A549 (cell line): Measurements from ENCODE around the gene CYP2R1. TPM values are rescaled to one million over a fixed set of nuclear protein-coding genes. Genes with fewer than 3 reads are reported as not detected.

Source experiments
- ATAC-seq, 2 experiments: fragments of 200-7000 bp in 1 of 2; fragments of >200 bp in 1 of 2; cut with Nextera tagmentation in 1 of 2; cut with Tn5 transposase in 1 of 2; 3 replicates each; pipeline versions ENCODE4 v1.8.0 to v1.9.1; 2018 to 2020; ENCODE audit warnings: mild to moderate bottlenecking in 1 of 2, moderate library complexity in 1 of 2
- CTCF ChIA-PET: fragments of 300-600 bp; sonication (Branson Sonifier 250); formaldehyde crosslinking; extraction: SDS; loops from one replicate; lab custom pipeline; 2021; ENCODE audit warnings: antibody characterized with exemption, inconsistent platforms; lab: Yijun Ruan, JAX
- POLR2A ChIA-PET: fragments of 350-600 bp; formaldehyde crosslinking; extraction: SDS; loops from one replicate; lab custom pipeline; 2021; ENCODE audit warnings: antibody characterized with exemption, inconsistent platforms; lab: Yijun Ruan, JAX
- DNase-seq, 2 experiments: peaks; one replicate each; pipeline versions ENCODE4 v3.0.0 to v3.0.0-alpha.2; 2011 to 2016; ENCODE audit warnings: low read depth in 1 of 2, low spot score in 1 of 2
- FAIRE-seq: peaks from 2 replicates; lab custom pipeline; 2011; peaks lifted over from hg19 to GRCh38; lab: Jason Lieb, UNC
- H3K27ac ChIP-seq, 2 experiments: fragments of >200 bp; sonication (Bioruptor Twin); formaldehyde crosslinking; 3 replicates each; pipeline ENCODE4 v1.5.1; 2016 to 2017
- H3K4me1 ChIP-seq: fragments of >200 bp; sonication (Bioruptor Twin); formaldehyde crosslinking; 3 replicates; pipeline ENCODE4 v1.6.1; 2016
- H3K4me2 ChIP-seq: fragments of >200 bp; sonication (Bioruptor Twin); formaldehyde crosslinking; 3 replicates; pipeline ENCODE4 v1.6.1; 2016
- H3K4me3 ChIP-seq: fragments of >200 bp; sonication (Bioruptor Twin); formaldehyde crosslinking; 3 replicates; pipeline ENCODE4 v1.5.1; 2016
- H3K9me3 ChIP-seq: fragments of >200 bp; sonication (Bioruptor Twin); formaldehyde crosslinking; 3 replicates; pipeline ENCODE4 v1.6.1; 2016
- BHLHE40 ChIP-seq: IDR thresholded peaks from 2 replicates; pipeline ENCODE4 v1.6.1; 2012; ENCODE audit warnings: low read depth, low read length, inconsistent platforms
- CBX2 ChIP-seq: fragments of 200-600 bp; sonication (generic); IDR thresholded peaks from 2 replicates; pipeline ENCODE4 v1.6.1; 2016; ENCODE audit warnings: low read depth, mild to moderate bottlenecking, borderline replicate concordance
- CEBPB ChIP-seq, 2 experiments: fragments of >200 bp in 1 of 2; sonication (Bioruptor Twin) in 1 of 2; formaldehyde crosslinking in 1 of 2; IDR thresholded peaks; 2 replicates each; pipeline ENCODE4 v1.6.1; 2012 to 2016
- CHD2 ChIP-seq: fragments of 150-350 bp; IDR thresholded peaks from 2 replicates; pipeline ENCODE4 v1.6.1; 2014; ENCODE audit warnings: low read length; ENCODE audit not compliant: partially characterized antibody
- ELK1 ChIP-seq: fragments of 150-350 bp; IDR thresholded peaks from 2 replicates; pipeline ENCODE4 v1.6.1; 2014; ENCODE audit warnings: low read depth, mild to moderate bottlenecking, low read length
- FOSL2 ChIP-seq, 2 experiments: fragments of 450-650 bp in 1 of 2; fragments of >200 bp in 1 of 2; sonication (Bioruptor Twin) in 1 of 2; formaldehyde crosslinking; IDR thresholded peaks; 2 replicates each; pipeline versions ENCODE4 v1.5.0 to v1.6.1; 2016 to 2020; ENCODE audit warnings: mild to moderate bottlenecking in 1 of 2, moderate library complexity in 1 of 2
- GATA3 ChIP-seq: IDR thresholded peaks from 2 replicates; pipeline ENCODE4 v1.6.1; 2012; ENCODE audit warnings: borderline replicate concordance
- HDAC2 ChIP-seq: fragments of 200-600 bp; sonication (generic); IDR thresholded peaks from 2 replicates; pipeline ENCODE4 v1.6.1; 2016
- HES2 ChIP-seq: fragments of >200 bp; sonication (Bioruptor Twin); formaldehyde crosslinking; IDR thresholded peaks from 2 replicates; pipeline ENCODE4 v1.6.1; 2016
- MAX ChIP-seq: IDR thresholded peaks from 2 replicates; pipeline ENCODE4 v1.6.1; 2012
- MYC ChIP-seq: IDR thresholded peaks from 2 replicates; pipeline ENCODE4 v1.6.1; 2012; ENCODE audit warnings: mild to moderate bottlenecking, inconsistent platforms, low read length, improper control_type of control experiment, borderline replicate concordance
- POLR2AphosphoS2 ChIP-seq: conservative IDR thresholded peaks from 2 replicates; pipeline ENCODE4 v1.6.1; 2012; ENCODE audit warnings: low read length, improper control_type of control experiment, inconsistent platforms
- RARB ChIP-seq: fragments of 250-450 bp; sonication (Bioruptor Pico); IDR thresholded peaks from 2 replicates; pipeline ENCODE4 v1.8.0; 2021; ENCODE audit warnings: mild to moderate bottlenecking, moderate library complexity
- RCOR1 ChIP-seq: fragments of 150-350 bp; IDR thresholded peaks from 2 replicates; pipeline ENCODE4 v1.6.1; 2014; ENCODE audit warnings: antibody characterized with exemption, low read length, low read depth
- RFX5 ChIP-seq: fragments of 450-650 bp; IDR thresholded peaks from 2 replicates; pipeline ENCODE4 v1.7.1; 2014; ENCODE audit warnings: antibody characterized with exemption, mild to moderate bottlenecking, moderate library complexity
- TP53 ChIP-seq: fragments of 250-450 bp; sonication (Bioruptor Pico); IDR thresholded peaks from 2 replicates; pipeline ENCODE4 v1.5.0; 2021; ENCODE audit warnings: mild to moderate bottlenecking, moderate library complexity
- ZFP36 ChIP-seq: fragments of 450-650 bp; IDR thresholded peaks from 2 replicates; pipeline ENCODE4 v1.6.1; 2014; ENCODE audit warnings: borderline replicate concordance; ENCODE audit not compliant: partially characterized antibody
- WGBS: methylation state at CpG from one replicate; pipeline ENCODE4 v1.1.6; 2017; ENCODE audit errors: missing lambda C conversion rate; 5-methylcytosine and 5-hydroxymethylcytosine counted together
- polyA plus RNA-seq, 4 experiments: library from polyadenylated mRNA; depleted of rRNA in 3 of 4; stranded (reverse); fragments of >200 nt; fragmentation: RNase III in 1 of 4; extraction: RNeasy Plus Mini Kit Qiagen cat#74134 plus additional on column Dnase treatment in 1 of 4; gene quantifications; 2 replicates in 3 of 4; 3 replicates in 1 of 4; pipeline ENCODE4 v1.2.3, GENCODE V29; 2011 to 2017
- TF ChIP-seq, protein P1 (sequence below): fragments of 250-450 bp; sonication (Bioruptor Pico); IDR thresholded peaks from 2 replicates; pipeline ENCODE4 v1.5.0; 2020; ENCODE audit warnings: low read depth, mild to moderate bottlenecking, moderate library complexity
- TF ChIP-seq, protein P2 (sequence below): fragments of 250-450 bp; sonication (Bioruptor Pico); IDR thresholded peaks from 2 replicates; pipeline ENCODE4 v1.5.0; 2021; ENCODE audit warnings: mild to moderate bottlenecking, moderate library complexity, borderline replicate concordance
- TF ChIP-seq, protein P3 (sequence below): fragments of 200-600 bp; sonication (generic); IDR thresholded peaks from 2 replicates; pipeline ENCODE4 v1.6.1; 2016; ENCODE audit warnings: antibody characterized with exemption, mild to moderate bottlenecking, moderate library complexity

CYP2R1 gene
- polyA plus RNA-seq, 2 of the 4 experiments (the other 2 are of a cell fraction), result 16.4 to 37.9 TPM

- POLR2A ChIA-PET, result no interaction called here
- Histone ChIP-seq H3K27ac (no peak overlapping the region), H3K9me3 (no peaks in the 10 kb centered on the region), H3K4me2 (no peak overlapping the region), H3K4me3 (no peak overlapping the region), H3K4me1 (no peaks in the 10 kb centered on the region)
- CTCF ChIA-PET, result interaction anchor here (0.7 to 0.9 kb wide), 2 partner anchors 11 to 30 kb away, joined by 3 read pairs; no protein-coding TSS in a partner anchor
- no peak for DNase-seq
- no peak for FAIRE-seq
- TF ChIP-seq POLR2AphosphoS2, result no peak
- no peak for TF ChIP-seq MYC
- TF ChIP-seq, protein P1, sequence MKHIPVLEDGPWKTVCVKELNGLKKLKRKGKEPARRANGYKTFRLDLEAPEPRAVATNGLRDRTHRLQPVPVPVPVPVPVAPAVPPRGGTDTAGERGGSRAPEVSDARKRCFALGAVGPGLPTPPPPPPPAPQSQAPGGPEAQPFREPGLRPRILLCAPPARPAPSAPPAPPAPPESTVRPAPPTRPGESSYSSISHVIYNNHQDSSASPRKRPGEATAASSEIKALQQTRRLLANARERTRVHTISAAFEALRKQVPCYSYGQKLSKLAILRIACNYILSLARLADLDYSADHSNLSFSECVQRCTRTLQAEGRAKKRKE (CRISPR knock-in tag), result no peak
- TF ChIP-seq CBX2, result no peak
- no peak for TF ChIP-seq HDAC2
- no peak for ATAC-seq
- 3% methylated on average over 1 of the region's 1 CpG for WGBS
Measured at GRCh38 chr11:14934641-14935351, 42.8 kb upstream of the CYP2R1 start.

GRCh38 chr11:14932447-14932846 is 40.4 kb upstream of the CYP2R1 start:
- Histone ChIP-seq H3K27ac (no peak overlapping the region), H3K4me2 (no peak overlapping the region), H3K4me1 (no peaks in the 10 kb centered on the region), H3K9me3 (0 out of 3 replicates have a peak, but pooled peaks cover 4% of the 10 kb centered on the region), H3K4me3 (no peak overlapping the region)
- ChIA-PET POLR2A (no interaction called here), CTCF (no interaction called here)
- no peak for DNase-seq
- ATAC-seq, result no peak
- FAIRE-seq, result no peak
- no peak for TF ChIP-seq RCOR1
- TF ChIP-seq, protein P2, sequence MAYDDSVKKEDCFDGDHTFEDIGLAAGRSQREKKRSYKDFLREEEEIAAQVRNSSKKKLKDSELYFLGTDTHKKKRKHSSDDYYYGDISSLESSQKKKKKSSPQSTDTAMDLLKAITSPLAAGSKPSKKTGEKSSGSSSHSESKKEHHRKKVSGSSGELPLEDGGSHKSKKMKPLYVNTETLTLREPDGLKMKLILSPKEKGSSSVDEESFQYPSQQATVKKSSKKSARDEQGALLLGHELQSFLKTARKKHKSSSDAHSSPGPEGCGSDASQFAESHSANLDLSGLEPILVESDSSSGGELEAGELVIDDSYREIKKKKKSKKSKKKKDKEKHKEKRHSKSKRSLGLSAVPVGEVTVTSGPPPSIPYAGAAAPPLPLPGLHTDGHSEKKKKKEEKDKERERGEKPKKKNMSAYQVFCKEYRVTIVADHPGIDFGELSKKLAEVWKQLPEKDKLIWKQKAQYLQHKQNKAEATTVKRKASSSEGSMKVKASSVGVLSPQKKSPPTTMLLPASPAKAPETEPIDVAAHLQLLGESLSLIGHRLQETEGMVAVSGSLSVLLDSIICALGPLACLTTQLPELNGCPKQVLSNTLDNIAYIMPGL (CRISPR knock-in tag), result no peak
- no peak for TF ChIP-seq BHLHE40
- TF ChIP-seq CEBPB (IDR thresholded peaks at IDR 0.05), result no peak
- no peak for TF ChIP-seq ELK1

DNA sequence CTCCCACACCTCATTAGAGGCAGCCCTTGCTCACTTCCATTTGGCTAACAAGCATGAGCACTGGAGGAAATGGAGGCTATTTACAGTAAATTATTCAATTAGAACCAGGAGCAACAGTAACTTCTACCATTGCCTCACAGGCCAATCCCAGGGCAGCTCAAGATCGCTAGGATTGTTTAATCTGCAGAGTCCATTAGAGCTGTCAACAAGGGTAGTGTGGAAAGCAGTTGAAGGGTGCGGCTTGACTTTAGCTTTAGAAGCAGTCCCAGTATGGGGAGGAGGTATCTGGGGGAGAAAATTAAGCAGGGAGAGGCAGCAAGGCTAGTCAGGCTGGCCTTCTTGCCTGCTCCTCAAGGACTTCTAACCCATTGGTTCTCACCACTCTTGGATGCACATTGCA is 38.3 kb upstream of the CYP2R1 start:
- DNase-seq, result no peak
- ChIA-PET POLR2A (no interaction called here), CTCF (interaction anchor here (1.2 kb wide), 1 partner anchor 22 kb away, joined by 3 read pairs; no protein-coding TSS in a partner anchor)
- H3K27ac ChIP-seq, result no peak overlapping the region
- WGBS, result 10% methylated on average over 2 of the region's 2 CpGs
- H3K9me3 ChIP-seq, result 0 out of 3 replicates have a peak, but pooled peaks cover 4% of the 10 kb centered on the region
- no peak for ATAC-seq
- no peak overlapping the region for H3K4me3 ChIP-seq
- FAIRE-seq, result no peak
- H3K4me2 ChIP-seq, result no peak overlapping the region
- H3K4me1 ChIP-seq, result no peaks in the 10 kb centered on the region
- no peak for TF ChIP-seq ZFP36
- no peak for TF ChIP-seq TP53 (CRISPR knock-in tag)
- TF ChIP-seq MAX, result no peak
- no peak for TF ChIP-seq CHD2
- no peak for TF ChIP-seq CEBPB (IDR thresholded peaks at IDR 0.05)
- TF ChIP-seq, protein P3, sequence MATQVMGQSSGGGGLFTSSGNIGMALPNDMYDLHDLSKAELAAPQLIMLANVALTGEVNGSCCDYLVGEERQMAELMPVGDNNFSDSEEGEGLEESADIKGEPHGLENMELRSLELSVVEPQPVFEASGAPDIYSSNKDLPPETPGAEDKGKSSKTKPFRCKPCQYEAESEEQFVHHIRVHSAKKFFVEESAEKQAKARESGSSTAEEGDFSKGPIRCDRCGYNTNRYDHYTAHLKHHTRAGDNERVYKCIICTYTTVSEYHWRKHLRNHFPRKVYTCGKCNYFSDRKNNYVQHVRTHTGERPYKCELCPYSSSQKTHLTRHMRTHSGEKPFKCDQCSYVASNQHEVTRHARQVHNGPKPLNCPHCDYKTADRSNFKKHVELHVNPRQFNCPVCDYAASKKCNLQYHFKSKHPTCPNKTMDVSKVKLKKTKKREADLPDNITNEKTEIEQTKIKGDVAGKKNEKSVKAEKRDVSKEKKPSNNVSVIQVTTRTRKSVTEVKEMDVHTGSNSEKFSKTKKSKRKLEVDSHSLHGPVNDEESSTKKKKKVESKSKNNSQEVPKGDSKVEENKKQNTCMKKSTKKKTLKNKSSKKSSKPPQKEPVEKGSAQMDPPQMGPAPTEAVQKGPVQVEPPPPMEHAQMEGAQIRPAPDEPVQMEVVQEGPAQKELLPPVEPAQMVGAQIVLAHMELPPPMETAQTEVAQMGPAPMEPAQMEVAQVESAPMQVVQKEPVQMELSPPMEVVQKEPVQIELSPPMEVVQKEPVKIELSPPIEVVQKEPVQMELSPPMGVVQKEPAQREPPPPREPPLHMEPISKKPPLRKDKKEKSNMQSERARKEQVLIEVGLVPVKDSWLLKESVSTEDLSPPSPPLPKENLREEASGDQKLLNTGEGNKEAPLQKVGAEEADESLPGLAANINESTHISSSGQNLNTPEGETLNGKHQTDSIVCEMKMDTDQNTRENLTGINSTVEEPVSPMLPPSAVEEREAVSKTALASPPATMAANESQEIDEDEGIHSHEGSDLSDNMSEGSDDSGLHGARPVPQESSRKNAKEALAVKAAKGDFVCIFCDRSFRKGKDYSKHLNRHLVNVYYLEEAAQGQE, result no peak
- TF ChIP-seq RARB (CRISPR knock-in tag), result no peak
- no peak for TF ChIP-seq FOSL2 (IDR thresholded peaks at IDR 0.05)
- no peak for TF ChIP-seq FOSL2 (CRISPR knock-in tag; IDR thresholded peaks at IDR 0.05)
- TF ChIP-seq POLR2AphosphoS2, result no peak
- no peak for TF ChIP-seq RFX5
- no peak for TF ChIP-seq GATA3
- TF ChIP-seq HES2, result no peak
- TF ChIP-seq, protein P2 (CRISPR knock-in tag), result no peak
- TF ChIP-seq, protein P1 (CRISPR knock-in tag), result no peak
